NCI-H446 (cell line): ENCODE measurements around the gene TJP2.

Experiments used
- DNase-seq, 2 experiments: peaks; one replicate each; lab custom pipeline; 2025; lab: John Stamatoyannopoulos, UW

TJP2 gene

GRCh38 chr9:69173891-69174615, at the start of gene TJP2:
Gene TJP2, plus strand, starts transcription at chr9:69174277. Its CDS starts 96 bp downstream, at chr9:69174373.
- DNase-seq, result no peak

- no peak for DNase-seq
Measured at GRCh38 chr9:69130456-69131441, 43.3 kb upstream of the TJP2 start.

GRCh38 chr9:69131682-69132081, 42.4 kb upstream of the TJP2 start:
- no peak for DNase-seq

GRCh38 chr9:69132361-69132760, 41.7 kb upstream of the TJP2 start:
- no peak for DNase-seq

GRCh38 chr9:69134412-69134811, 39.7 kb upstream of the TJP2 start:
- no peak for DNase-seq

GRCh38 chr9:69136185-69136584, 37.9 kb upstream of the TJP2 start:
- no peak for DNase-seq

GRCh38 chr9:69136779-69137178, 37.3 kb upstream of the TJP2 start:
- DNase-seq, result no peak

- DNase-seq, result no peak
Measured at GRCh38 chr9:69137311-69137710, 36.8 kb upstream of the TJP2 start.

GRCh38 chr9:69139596-69139995, 34.5 kb upstream of the TJP2 start:
- DNase-seq, result no peak

GRCh38 chr9:69140123-69140735, 33.8 kb upstream of the TJP2 start:
- no peak for DNase-seq

- DNase-seq, result no peak
Measured at GRCh38 chr9:69141851-69142250, 32.2 kb upstream of the TJP2 start.

- DNase-seq, result no peak
Measured at GRCh38 chr9:69143291-69143690, 30.8 kb upstream of the TJP2 start.

- DNase-seq, result no peak
Measured at GRCh38 chr9:69145144-69145715, 28.8 kb upstream of the TJP2 start.

GRCh38 chr9:69147041-69147834, 26.8 kb upstream of the TJP2 start:
- no peak for DNase-seq

GRCh38 chr9:69149321-69149807, 24.7 kb upstream of the TJP2 start:
- no peak for DNase-seq

GRCh38 chr9:69151506-69151905, 22.6 kb upstream of the TJP2 start:
- no peak for DNase-seq

GRCh38 chr9:69153707-69154521, 20.2 kb upstream of the TJP2 start:
- no peak for DNase-seq

- DNase-seq, result no peak
Measured at GRCh38 chr9:69155341-69156030, 18.6 kb upstream of the TJP2 start.

GRCh38 chr9:69157751-69158466, 16.2 kb upstream of the TJP2 start:
- no peak for DNase-seq
